Spinal cord (tissue), 10 donors: Measurements from ENCODE around the gene ATP8A2. TPM values are rescaled to one million over a fixed set of nuclear protein-coding genes. Genes with fewer than 3 reads are reported as not detected.

Experiments used
- DNase-seq, 6 donors: peaks; one replicate each; pipeline versions ENCODE4 v3.0.0 to v3.0.0-alpha.2; 2013 to 2015; ENCODE audit warnings: low spot score in 6 of 6, low read depth in 4 of 6
- H3K27ac ChIP-seq: one replicate; pipeline ENCODE4 v1.5.1; 2013; ENCODE audit warnings: low read depth, low read length, control low read depth
- H3K27me3 ChIP-seq: one replicate; pipeline ENCODE4 v1.6.1; 2013; ENCODE audit warnings: low read length; ENCODE audit not compliant: control insufficient read depth, insufficient read depth
- H3K36me3 ChIP-seq: one replicate; pipeline ENCODE4 v1.6.1; 2013; ENCODE audit warnings: low read length; ENCODE audit not compliant: control insufficient read depth, insufficient read depth
- H3K4me1 ChIP-seq: one replicate; pipeline ENCODE4 v1.6.1; 2013; ENCODE audit warnings: low read length; ENCODE audit not compliant: control insufficient read depth, insufficient read depth
- H3K4me3 ChIP-seq: one replicate; pipeline ENCODE4 v1.5.1; 2013; ENCODE audit warnings: low read depth, low read length, control low read depth
- H3K9me3 ChIP-seq: one replicate; pipeline ENCODE4 v1.6.1; 2013; ENCODE audit warnings: low read length; ENCODE audit not compliant: control insufficient read depth, insufficient read depth
- WGBS: methylation state at CpG from one replicate; pipeline ENCODE4 v1.1.5; 2013; ENCODE audit warnings: missing lambda C conversion rate; ENCODE audit not compliant: insufficient coverage; 5-methylcytosine and 5-hydroxymethylcytosine counted together
- polyA plus RNA-seq, 2 donors: library from polyadenylated mRNA; unstranded; fragments of 120-200 nt; gene quantifications; one replicate each; pipeline ENCODE4 v1.2.1, GENCODE V29; 2013; ENCODE audit not compliant: insufficient read length in 2 of 2
- total RNA-seq, 2 donors: library from RNA; depleted of rRNA in 1 of 2; stranded (reverse); fragments of 120-200 nt in 1 of 2; fragments of >200 nt in 1 of 2; gene quantifications; one replicate each; pipeline versions ENCODE4 v1.2.3 to v1.2.4, GENCODE V29; 2013 to 2014
- donor health status: healthy.

The ATP8A2 gene
- total and polyA plus RNA-seq, 4 donors: 14.9 to 59.0 (median 28.0) TPM

DNA sequence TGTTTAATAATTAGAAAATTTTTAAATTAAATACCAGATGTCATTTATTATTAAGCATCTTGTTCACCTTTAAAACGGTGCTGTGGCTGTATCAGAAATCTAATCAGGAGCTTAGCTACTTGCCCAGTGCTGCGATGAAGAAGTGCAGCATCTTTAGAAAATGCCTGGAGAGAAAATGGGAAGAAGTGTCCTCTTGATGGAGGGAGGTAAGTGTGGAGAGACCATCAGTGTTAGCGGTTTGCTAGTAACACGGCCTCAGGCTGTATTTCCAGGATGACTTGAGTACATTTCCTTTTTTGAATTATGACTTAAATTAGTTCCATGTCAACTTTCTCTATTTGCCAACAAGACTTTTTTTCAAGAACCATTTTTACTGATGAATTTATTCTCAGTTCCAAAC lies 605.9 kb downstream of the ATP8A2 start:
- Histone ChIP-seq H3K4me3 (no peak overlapping the region), H3K4me1 (no peaks in the 10 kb centered on the region), H3K9me3 (no peaks in the 10 kb centered on the region), H3K27me3 (no peaks in the 10 kb centered on the region), H3K36me3 (peaks cover 2% of the 10 kb centered on the region), H3K27ac (no peak overlapping the region)
- no peak for DNase-seq
- WGBS: 26% methylated on average over 2 of the region's 4 CpGs

DNA sequence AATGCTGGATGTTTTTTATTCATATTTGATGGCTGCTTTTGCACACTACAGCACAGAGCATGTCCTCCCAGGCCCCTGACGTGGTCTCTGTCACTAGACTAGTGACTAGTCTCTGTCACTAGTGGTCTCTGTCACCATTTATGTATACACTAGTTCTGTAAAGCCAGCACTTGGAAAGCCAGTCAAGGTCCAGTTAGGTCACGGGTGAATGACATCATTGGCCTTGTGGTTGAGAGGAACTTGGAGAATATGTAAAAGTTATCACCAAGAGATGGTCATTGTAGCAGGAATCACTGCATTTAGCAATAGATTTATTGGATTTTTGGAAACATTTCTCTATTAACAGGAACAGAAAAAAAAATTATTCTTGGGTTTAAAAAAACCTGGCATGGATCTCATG lies 607.2 kb downstream of the ATP8A2 start:
- Histone ChIP-seq H3K36me3 (peaks cover 2% of the 10 kb centered on the region), H3K4me1 (no peaks in the 10 kb centered on the region), H3K4me3 (no peak overlapping the region), H3K27me3 (no peaks in the 10 kb centered on the region), H3K27ac (no peak overlapping the region), H3K9me3 (no peaks in the 10 kb centered on the region)
- DNase-seq: no peak
- 100% methylated on average over 1 of the region's 2 CpGs for WGBS

DNA sequence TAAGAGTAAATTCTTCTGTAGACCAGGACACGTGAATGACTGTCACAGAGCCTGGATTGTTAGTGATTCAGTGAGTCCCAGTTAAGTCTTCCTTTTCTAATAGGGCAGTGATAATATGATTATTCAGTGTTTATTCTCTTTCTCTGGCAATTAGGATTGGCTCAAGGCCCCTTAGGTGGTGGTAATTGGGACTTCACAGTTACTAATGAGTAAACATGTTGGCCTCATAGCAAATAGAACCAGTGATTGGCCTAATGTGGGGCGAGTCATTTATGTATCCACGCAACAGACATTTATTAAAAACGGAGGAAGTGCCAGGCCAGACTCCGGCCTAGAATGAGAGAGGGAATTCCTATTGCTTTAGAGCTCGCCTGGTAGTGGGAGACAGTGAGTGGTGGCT lies 607.6 kb downstream of the ATP8A2 start:
- WGBS: 81% methylated on average over 6 of the region's 6 CpGs
- peak in 3 of 6 donors; percentile 5 to 73 (median 26) for DNase-seq
- H3K27ac ChIP-seq: no peak overlapping the region

DNA sequence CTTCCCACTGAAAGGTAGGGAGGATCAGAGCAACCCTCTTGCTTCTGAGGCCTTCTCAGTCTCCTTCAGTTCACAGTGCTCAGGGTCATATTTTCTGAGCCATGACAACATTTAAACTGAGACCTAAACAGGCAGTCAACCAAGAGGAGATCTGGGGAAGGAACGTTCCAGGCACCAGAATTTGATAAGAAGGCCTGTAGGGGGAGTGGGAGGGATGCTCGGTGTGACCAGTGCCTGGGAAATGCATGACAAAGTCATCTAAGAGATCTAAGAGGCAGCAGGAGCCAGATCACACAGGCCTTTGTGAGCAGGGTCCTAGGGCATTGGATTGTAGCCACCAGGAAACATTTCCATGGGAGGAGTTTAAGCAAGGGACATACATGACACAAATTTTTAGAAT lies 608.5 kb downstream of the ATP8A2 start:
- WGBS: 18% methylated on average over 2 of the region's 2 CpGs
- H3K4me1 ChIP-seq: no peaks in the 10 kb centered on the region
- no peaks in the 10 kb centered on the region for H3K9me3 ChIP-seq
- H3K36me3 ChIP-seq: no peaks in the 10 kb centered on the region
- H3K4me3 ChIP-seq: no peak overlapping the region
- no peak overlapping the region for H3K27ac ChIP-seq
- peak in 1 of 6 donors; percentile 15 for DNase-seq
- H3K27me3 ChIP-seq: no peaks in the 10 kb centered on the region

More for the DNA sequence above, 607.6 kb downstream of the ATP8A2 start:
- H3K27me3 ChIP-seq: no peaks in the 10 kb centered on the region
- no peaks in the 10 kb centered on the region for H3K4me1 ChIP-seq
- no peaks in the 10 kb centered on the region for H3K9me3 ChIP-seq
- H3K36me3 ChIP-seq: peaks cover 2% of the 10 kb centered on the region
- no peak overlapping the region for H3K4me3 ChIP-seq

GRCh38 chr13:25981060-25981459 lies 609.3 kb downstream of the ATP8A2 start:
- Histone ChIP-seq H3K4me3 (no peak overlapping the region), H3K9me3 (no peaks in the 10 kb centered on the region), H3K4me1 (no peaks in the 10 kb centered on the region), H3K36me3 (no peaks in the 10 kb centered on the region), H3K27ac (no peak overlapping the region), H3K27me3 (no peaks in the 10 kb centered on the region)
- DNase-seq: no peak
- no CpG with 5 or more reads among the region's 1 CpG for WGBS

GRCh38 chr13:25982907-25983306 lies 611.1 kb downstream of the ATP8A2 start:
- no peaks in the 10 kb centered on the region for H3K4me1 ChIP-seq
- H3K4me3 ChIP-seq: no peak overlapping the region
- H3K27me3 ChIP-seq: no peaks in the 10 kb centered on the region
- H3K9me3 ChIP-seq: no peaks in the 10 kb centered on the region
- H3K27ac ChIP-seq: no peak overlapping the region
- no peaks in the 10 kb centered on the region for H3K36me3 ChIP-seq
- no peak for DNase-seq

DNA sequence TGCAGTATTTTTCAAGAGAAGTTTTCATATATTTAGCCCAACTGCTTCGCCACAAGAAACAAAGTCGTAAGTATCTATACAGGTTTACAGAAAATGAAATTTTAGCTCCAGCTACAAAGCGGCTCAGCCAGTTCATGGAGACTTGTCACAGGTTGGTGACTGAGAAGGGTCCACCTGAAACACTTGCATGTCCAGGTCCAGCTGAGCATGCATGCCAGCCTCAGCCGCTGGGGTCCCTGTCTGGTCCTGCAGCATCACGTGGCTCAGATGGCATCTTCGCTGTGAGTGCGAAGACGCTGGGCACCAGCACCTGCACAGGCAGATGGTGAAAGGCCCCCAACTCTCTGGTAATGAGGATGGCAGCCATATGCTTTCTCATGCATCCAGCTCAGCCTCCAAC lies 616.2 kb downstream of the ATP8A2 start:
- peak in 2 of 6 donors; percentile 21 to 25 for DNase-seq
- no peak overlapping the region for H3K4me3 ChIP-seq
- H3K4me1 ChIP-seq: no peaks in the 10 kb centered on the region
- H3K9me3 ChIP-seq: no peaks in the 10 kb centered on the region
- WGBS: 90% methylated on average over 8 of the region's 8 CpGs
- H3K36me3 ChIP-seq: no peaks in the 10 kb centered on the region
- H3K27ac ChIP-seq: no peak overlapping the region
- H3K27me3 ChIP-seq: no peaks in the 10 kb centered on the region

DNA sequence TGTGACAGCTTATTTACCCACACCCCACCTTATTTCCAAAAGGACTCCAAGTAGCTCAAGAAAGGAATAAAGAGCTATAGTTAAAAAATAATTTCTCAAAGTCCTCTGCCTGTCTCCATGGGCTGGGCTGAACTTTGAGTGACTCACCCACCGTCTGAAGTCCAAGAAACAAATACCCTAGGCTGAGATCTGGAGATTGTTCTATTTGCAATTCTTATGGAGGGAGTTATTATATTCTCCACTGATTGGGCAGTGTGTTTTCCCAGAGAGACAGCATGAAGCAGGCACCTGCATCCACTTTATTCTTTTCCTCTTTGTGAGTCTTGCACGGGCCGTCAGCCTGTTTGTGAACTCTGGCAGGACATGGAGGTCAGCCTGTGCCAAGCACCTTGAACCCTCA lies 616.9 kb downstream of the ATP8A2 start:
- H3K9me3 ChIP-seq: no peaks in the 10 kb centered on the region
- no peak overlapping the region for H3K4me3 ChIP-seq
- no peaks in the 10 kb centered on the region for H3K4me1 ChIP-seq
- H3K36me3 ChIP-seq: no peaks in the 10 kb centered on the region
- DNase-seq: peak in 1 of 6 donors; percentile 21
- WGBS: no CpG with 5 or more reads among the region's 3 CpGs
- no peak overlapping the region for H3K27ac ChIP-seq
- H3K27me3 ChIP-seq: no peaks in the 10 kb centered on the region

GRCh38 chr13:25990801-25991200 lies 619.0 kb downstream of the ATP8A2 start:
- no peaks in the 10 kb centered on the region for H3K27me3 ChIP-seq
- WGBS: 46% methylated on average over 8 of the region's 10 CpGs
- no peak overlapping the region for H3K4me3 ChIP-seq
- peaks cover 5% of the 10 kb centered on the region for H3K9me3 ChIP-seq
- no peak for DNase-seq
- H3K4me1 ChIP-seq: no peaks in the 10 kb centered on the region
- H3K27ac ChIP-seq: no peak overlapping the region
- no peaks in the 10 kb centered on the region for H3K36me3 ChIP-seq

- peaks cover 5% of the 10 kb centered on the region for H3K9me3 ChIP-seq
- no CpG with 5 or more reads among the region's 1 CpG for WGBS
- H3K36me3 ChIP-seq: no peaks in the 10 kb centered on the region
- H3K27me3 ChIP-seq: no peaks in the 10 kb centered on the region
- H3K27ac ChIP-seq: no peak overlapping the region
- H3K4me1 ChIP-seq: no peaks in the 10 kb centered on the region
- DNase-seq: no peak
- H3K4me3 ChIP-seq: no peak overlapping the region
These were observed 620.3 kb downstream of the ATP8A2 start for GRCh38 chr13:25992076-25992475.
